ENCODE data around the gene CSGALNACT2.

DNA sequence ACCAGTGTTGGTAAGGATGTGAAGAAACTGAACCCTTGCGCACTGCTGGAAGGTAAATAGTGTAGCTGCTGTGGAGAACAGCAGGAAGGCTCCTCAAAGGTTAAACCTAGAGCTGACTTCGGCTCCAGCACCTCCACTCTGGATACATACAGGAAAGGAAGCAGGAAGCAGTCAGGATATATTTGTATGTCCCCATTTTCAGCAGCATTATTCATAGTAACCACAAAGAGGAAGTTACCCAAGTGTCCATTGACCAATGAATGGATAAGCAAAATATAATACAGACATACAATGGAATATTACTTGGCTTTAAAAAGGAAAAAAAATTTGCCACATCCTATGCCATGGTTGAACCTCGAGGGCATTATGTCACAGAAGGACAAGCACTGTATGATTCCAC, 46.4 kb upstream of the CSGALNACT2 start:
- TF ChIP-seq CTCF (conservative IDR thresholded peaks at IDR 0.05; ENCODE audit: low read length) (no peak), EZH2phosphoT487 (IDR thresholded peaks at IDR 0.05; ENCODE audit: borderline replicate concordance, low read depth, low read length) (no peak)
